GM19043 (cell line): Measurements from ENCODE around the gene CFAP70.
"Not testable (repeated sequence)": the region's sequence is repeated elsewhere in the genome, so short reads cannot be mapped to it uniquely, and the experiment has no call there.

Experiments
- ATAC-seq: cut with Tn5 transposase; IDR thresholded peaks from one replicate; pipeline ENCODE4 v1.9.1; 2021; ENCODE audit warnings: low read depth; ENCODE audit not compliant: unreplicated experiment

Gene CFAP70

DNA sequence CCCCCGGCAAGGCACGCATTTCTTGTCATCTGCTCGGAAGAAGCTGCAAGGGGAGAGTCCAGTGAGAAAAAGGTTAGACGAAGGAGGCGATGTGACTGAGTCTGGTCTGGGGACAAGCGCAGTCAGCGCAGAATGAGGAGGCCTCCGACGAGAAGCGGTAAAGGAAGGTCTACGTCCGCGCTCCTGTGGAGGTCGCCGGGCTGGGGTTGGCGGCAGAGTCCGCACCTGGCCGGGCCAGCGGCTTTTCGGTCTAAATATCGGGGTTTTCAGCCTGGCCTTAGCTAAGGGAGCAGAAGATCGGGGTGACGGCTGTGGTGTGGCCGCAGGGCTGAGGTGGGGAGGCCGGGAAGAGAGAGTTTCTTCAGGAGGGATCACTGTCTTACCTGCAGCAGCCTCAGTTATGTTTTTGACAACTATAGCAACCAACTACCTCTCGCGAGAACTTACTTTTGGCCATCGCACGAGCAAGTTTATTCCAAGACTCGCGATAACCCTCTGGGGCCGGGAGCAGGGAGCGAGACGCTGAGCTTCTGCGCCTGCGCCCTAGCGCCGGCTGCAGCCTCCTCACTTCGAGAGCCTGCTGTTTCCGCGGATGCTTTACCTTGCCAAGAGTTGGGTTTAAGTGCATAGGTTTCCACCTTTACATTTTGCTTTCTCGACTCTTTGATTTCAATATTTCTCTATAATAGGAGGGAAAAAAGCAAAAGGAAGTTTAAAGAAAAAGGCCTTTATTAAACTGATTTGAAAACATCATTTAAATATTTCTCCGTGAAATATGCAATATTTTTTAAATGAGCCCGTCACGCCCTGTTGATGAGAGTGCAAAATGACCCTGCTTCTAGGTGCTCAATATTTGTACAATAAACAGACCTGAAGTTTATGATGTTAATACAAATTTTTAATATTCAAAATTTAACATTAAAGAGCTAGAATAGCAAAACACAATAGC, at the start of gene CFAP70:
CFAP70 (minus strand) TSS at position 534 of the 949 bp plus-strand sequence. CDS start 4,068 bp downstream, outside the sequence.
- peak; percentile 90 for ATAC-seq

DNA sequence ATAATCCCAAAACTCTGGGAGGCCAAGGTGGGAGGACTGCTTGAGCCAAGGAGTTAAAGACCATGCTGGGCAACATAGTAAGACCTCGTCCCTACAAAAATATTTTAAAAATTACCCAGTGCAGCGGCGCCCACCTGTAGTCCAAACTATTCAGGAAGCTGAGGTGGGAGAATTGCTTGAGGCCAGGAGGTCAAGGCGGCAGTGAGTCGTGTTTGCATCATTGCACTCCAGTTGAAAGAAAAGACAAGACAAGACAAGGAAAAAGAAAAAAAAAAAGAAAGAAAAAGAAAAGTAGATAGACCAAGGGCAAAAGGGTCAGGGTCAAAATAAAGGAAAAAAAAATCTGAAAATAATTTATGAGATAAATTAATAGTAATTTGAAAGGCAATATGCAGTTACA, 49.4 kb upstream of the CFAP70 start:
- no peak for ATAC-seq

DNA sequence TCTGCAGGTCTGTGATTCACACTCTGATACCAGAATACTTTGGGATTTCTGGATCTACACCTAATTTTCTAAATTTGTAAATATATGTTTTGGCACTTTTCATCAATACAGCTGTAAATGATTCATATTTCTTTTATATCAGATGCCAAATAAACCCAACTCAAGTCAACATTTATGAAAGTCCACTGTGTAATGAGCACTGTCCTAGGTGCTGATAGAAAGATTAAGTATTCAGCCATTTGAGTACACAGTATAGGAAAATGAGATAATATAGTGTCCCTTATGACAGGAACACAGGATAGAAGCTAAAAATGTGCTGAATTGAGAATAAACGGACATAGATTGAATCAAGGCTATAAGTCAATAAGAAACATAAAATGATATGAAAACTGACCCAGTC, 48.8 kb upstream of the CFAP70 start:
- ATAC-seq, result no peak

DNA sequence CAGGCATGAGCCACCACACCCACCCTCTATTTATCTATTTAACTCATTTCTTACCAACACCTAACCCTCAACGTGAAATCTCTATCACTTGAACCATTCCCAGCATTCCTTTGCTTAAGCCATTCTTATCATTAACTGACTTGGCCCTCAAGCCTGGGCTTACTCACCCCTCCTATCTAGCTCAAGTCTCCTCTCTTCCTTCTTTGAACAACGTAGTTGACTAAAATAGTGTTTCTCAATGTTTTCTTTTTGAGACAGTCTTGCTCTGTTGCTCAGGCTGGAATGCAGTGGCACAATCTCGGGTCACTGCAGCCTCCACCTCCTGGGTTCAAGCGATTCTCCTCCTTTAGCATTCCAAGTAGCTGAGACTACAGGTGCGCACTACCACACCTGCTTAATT, 48.2 kb upstream of the CFAP70 start:
- ATAC-seq, result no peak

DNA sequence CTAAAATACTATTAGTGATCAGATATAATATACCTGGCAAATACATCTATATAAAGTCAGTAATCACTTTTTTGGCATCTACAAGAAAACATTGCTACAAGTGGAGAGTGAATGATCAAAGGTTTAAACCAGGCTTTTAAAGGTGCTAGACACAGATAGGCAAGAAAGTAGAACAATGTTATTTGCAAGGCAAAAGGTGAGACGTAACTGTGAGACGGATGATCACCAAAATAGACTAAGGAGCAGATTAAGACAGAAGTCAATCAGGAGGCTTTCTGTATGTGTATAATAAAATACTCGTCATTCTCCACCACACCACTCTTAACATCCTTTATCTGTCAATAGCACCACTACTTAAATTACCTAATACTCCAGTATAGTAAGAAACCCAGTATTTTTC, 46.9 kb upstream of the CFAP70 start:
- no peak for ATAC-seq

DNA sequence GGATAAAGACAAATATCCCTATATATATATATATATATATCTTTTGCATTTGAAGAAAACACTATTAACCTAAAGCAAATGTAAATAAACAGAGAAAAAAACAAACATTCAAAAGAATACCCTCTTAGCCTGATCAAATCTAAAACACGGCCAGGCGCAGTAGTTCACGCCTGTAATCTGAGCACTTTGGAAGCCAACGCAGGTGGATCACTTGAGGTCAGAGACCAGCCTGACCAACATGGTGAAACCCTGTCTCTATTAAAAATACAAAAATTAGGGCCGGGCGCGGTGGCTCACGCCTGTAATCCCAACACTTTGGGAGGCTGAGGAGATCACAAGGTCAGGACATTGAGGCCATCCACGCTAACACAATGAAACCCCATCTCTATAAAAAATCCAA, 46.0 kb upstream of the CFAP70 start:
- ATAC-seq, result no peak

DNA sequence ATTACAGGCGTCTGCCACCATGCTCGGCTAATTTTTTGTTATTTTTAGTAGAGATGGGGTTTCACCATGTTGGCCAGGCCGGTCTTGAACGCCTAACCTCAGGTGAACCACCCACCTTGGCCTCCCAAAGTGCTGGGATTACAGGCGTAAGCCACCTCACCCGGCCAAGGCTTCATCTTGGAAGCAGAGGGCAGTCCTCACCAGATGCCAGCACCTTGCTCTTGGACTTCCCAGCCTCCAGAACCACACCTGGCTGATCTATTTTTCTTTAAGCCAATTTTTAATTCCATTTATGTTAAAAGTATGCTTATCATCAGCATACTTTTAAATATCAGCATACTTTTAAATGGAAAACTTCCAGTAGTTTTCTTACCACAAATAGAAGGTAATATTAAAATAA, 43.0 kb upstream of the CFAP70 start:
- ATAC-seq, result no peak

DNA sequence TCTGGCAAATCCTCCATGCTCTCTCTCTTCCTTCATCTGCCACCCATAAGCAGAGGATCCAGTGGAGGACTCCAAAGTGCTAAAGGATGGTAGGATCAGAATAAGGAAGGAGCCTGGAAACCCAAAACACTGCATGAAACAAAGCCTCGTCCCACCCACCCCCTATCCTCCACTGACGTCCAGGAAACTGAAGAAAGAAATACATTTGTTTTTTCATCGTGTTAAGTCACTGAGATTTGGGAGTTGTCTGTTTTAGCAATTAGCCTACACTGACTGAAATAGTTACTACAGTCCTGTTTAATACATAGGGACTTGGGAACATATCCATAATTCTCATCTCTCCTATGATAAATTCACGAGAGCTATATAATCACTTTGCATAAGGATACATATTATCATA, 40.4 kb upstream of the CFAP70 start:
- no peak for ATAC-seq

DNA sequence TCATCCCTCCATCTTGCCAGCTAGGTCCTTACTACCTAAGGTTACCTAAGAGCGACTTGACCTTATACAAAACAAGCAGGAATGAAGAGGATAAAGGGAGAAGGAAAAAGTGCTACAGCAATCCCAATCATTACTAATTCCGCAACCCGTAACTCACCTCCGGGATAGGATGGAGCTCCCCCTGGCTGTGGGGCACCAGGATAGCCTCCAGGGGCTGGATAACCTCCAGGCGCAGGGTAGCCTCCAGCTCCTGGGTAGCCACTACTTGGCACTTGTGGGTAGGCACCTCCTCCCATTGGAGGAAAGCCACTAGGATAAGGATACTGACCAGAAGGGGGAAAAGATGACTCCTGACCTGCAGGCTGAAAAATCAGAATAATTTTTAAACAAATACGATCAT, 39.4 kb upstream of the CFAP70 start:
- ATAC-seq, result no peak

DNA sequence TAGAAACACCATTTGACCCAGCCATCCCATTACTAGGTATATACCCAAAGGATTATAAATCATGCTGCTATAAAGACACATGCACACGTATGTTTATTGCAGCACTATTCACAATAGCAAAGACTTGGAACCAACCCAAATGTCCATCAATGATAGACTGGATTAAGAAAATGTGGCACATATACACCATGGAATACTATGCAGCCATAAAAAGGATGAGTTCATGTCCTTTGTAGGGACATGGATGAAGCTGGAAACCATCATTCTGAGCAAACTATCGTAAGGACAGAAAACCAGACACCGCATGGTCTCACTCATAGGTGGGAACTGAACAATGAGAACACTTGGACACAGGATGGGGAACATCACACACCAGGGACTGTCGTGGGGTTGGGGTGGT, 35.7 kb upstream of the CFAP70 start:
- not testable (repeated sequence) for ATAC-seq

DNA sequence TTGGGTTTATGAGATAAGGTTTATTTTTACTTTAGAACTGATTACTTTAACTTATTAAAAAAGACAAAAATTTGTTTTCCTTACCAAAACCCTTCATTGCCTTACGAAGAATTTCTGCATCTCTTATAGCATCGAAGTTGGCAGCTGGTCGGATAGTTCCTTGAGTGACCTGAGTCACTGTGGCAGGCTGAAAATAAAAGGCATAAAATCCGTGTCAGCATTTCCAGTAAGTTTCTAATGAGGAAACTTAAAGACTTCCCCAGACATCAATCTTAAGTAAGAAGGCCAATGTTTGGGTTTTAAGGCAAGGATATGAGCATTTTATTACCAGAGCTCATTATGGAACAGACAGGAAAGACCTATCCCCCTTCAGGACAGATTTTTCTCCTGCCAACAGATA, 29.6 kb upstream of the CFAP70 start:
- ATAC-seq, result no peak

DNA sequence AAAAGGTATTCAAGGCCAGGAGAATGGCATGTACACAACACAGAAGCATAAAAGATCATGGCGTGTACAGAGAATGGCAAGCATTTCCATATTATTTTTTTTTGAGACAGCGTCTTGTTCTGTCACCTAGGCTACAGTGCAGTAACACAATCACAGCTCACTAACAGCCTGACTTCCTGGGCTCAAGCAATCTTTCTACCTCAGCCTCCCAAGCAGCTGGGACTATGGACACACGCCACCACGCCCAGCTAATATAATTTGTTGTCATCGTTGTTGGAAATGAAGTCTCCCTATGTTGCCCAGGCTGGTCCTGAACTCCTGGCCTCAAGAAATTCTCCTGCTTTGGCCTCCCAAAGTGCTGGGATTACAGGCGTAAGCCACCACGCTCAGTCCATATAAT, 27.9 kb upstream of the CFAP70 start:
- no peak for ATAC-seq

DNA sequence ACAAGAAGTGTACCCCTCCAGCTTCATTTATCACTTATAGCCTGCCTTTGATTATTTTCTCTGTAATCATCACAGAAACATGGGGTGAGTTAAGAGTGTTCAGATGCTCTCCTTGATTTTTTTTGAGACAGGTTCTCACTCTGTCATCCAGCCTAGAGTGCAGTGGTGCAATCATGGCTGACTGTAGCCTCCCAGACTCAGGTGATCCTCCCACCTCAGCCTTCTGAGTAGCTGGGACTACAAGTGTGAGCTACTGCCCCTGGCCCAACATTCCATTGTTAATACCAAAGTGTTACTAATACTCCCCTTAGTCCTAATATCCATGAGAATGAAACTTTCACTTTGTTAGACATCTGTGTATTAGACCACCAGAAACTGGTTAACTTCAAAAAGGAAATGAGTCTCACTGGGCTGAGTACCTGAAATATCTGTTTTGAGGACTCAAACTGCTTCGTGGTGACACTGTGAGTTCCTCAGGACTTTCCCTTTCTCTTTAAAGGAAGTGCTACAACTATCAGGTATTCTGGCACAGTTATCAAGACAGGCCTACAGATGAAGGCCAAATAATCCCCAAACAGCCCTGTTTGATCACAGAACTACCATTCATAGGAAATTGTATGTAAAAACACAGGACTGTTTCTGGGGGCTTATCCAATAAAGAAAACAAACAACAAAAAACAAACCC, 20.5 kb upstream of the CFAP70 start:
- ATAC-seq, result no peak

DNA sequence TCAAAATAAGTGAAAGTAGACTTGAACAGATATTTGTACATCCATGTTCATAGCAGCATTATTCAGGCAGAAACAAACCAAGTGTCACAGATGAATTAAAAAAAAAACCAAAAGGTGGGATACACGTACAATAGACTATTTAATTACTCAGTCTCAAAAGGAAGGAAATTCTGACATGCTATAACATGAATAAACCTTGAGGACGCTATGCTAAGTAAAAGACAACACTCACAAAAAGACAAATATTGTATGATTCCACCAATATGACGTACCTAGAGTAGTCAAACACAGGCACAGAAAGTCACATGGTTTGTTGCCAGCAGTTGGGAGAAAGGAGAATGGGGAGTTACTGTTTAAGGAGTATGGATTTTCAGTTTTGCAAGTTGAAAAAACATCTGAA, 18.0 kb upstream of the CFAP70 start:
- ATAC-seq, result no peak

DNA sequence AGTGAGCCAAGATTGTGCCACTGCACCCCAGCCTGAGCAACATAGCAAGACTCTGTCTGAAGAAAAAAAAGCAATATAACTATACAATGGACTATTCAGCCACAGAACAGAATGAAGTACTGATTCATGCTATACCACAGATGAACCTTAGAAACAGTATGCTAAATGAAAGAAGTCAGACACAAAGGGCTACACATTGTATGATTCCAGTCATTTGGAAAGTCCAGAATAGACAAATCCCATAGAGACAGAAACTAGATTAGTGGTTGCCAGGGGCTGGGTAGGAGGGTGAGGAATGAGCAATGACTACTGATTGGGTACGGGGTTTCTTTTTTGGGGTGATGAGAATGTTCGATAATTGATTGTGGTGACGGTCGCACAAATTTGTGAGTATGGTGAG, 9.6 kb upstream of the CFAP70 start:
- no peak for ATAC-seq

DNA sequence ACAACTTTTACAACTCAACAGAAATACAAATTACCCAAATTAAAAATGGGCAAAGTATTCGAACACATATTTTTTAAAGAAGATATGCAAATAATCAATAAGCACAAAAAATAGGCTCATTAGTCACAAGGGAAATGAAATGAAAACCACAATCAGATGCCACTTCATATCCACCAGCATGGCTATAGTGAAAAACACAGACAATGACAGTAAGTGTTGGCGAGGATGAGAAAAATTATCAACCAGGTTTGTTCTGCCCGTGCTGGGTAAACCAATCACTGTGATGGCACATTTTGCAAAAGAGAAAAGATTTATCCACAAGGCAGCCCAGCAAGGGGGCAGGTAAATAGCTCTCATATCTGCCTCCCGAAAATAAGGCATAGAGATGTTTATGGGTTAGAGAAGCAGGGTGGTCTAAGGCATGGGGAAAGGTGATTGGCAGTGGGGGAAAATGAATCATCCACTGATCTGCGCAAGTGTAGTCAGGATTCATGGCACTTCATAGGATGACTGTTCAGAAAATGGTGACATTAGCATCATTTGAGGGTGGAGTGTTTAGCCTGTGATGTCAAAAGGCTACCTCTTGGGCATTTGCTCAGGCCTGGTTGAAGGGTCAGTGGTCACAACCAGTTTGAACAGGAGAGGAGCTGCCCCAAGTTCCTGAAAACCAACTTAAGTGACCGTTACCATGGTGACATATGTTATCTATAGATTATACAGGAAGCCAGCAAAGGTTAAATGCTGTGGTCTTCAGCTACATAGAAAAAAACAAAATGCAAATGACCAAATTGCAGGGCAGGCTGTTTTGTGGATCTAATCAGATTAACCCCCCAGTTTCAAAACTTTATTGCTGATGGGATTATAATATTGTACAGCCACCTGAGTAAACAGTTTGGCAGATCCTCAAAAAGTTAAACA, 8.0 kb upstream of the CFAP70 start:
- no peak for ATAC-seq

DNA sequence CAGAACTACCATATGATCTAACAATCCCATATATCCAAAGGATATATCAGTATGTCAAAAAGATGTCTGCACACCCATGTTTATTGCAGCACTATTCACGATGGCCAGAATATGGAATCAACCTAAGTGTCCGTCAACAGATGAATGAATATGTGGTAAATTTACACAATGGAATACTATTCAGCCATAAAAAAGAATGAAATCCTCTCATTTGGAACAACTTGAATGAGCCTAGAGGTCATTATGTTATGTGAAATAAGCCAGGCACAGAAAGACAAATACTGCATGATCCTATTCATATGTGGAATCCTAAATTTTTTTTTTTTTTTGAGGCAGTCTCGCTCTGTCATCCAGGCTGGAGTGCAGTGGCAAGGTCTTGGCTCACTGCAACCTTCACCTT, 6.3 kb upstream of the CFAP70 start:
- ATAC-seq, result no peak

DNA sequence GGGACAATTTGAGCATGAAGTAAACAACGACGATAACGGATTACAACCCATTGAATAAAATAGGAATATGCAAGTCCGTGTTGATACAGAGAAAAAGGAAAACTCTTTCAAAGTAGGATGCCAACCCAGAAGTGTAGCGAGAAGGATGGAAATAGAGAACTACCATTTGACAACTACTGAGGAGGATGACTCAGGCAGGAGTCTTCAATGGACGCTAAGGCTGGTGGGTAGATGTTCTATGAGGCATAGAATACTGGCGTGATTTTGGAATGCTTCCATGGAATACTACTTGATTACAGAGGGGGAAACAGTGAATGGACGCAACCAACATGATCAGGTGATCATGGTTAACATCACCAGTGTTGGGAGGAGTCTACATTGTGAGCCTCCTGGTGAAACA, 828 bp upstream of the CFAP70 start:
- no peak for ATAC-seq

DNA sequence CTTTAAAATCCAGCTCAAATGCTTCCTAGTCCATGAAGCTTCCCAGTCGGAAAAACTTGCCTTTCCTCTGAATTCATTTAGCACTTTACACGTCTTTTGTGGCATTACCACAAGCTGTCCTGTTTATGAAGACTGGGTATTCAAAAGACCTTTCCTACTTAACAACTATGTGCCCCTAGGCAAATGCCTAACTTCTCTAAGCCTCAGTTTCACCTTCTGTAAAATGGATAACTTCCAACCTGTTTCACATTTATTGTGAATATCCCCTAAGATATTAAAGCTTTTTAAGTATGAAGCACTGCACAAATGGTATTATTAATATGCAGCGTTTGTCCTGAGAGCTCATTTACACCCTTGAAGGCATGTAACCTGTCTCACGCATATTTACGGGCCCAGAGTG, 843 bp downstream of the CFAP70 start:
- ATAC-seq, result no peak

DNA sequence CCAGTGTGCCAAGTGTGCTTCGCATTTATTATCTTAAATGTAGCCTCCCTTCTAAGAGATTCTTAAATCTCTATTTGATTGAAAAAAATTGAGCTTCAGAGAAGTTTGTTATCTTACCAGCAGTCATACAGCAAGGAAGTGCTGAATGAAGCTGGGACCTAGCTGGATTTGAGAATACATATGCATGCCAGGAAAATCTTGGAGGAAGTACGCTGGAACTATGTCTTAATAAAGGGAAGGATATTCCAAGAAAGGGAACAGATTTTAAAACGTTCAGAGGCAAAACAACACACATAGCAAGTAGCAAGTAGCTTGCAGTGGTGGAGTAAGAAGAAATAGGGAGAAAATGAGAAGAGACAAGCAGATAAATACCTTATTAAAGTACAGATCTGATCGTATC, 1.5 kb downstream of the CFAP70 start:
- no peak for ATAC-seq

DNA sequence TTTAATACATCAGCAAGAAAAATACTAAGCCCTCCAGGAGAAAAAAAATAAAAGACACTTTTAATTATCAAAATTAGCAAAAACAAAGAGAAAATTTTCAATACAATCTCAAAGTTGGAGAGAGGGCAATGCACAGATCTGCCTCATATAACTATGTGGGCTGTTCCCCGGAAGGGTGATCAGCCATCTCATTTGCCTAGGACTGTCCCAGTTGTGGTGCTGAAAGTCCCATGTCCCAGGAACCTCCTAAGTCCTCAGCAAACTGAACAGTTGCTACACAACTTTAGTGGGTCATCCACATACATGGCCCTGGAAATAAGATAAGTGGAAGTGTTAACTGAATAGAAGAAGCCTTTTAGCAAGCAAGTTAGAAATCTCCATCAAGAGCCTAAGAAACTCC, 14.4 kb downstream of the CFAP70 start:
- no peak for ATAC-seq
